MM.1S (cell line): ENCODE results near the gene ANKRD24.

ENCODE experiments used
- EZH2phosphoT487 ChIP-seq: fragments of 300-600 bp; sonication (generic); IDR thresholded peaks from 2 replicates; pipeline ENCODE4 v1.6.1; 2018; ENCODE audit warnings: antibody characterized with exemption, low read length
- TF ChIP-seq, protein P1 (sequence below): fragments of 300-600 bp; sonication (generic); IDR thresholded peaks from 2 replicates; pipeline ENCODE4 v1.5.1; 2016; ENCODE audit warnings: antibody characterized with exemption, low read length, mixed read lengths

- TF ChIP-seq, protein P1, sequence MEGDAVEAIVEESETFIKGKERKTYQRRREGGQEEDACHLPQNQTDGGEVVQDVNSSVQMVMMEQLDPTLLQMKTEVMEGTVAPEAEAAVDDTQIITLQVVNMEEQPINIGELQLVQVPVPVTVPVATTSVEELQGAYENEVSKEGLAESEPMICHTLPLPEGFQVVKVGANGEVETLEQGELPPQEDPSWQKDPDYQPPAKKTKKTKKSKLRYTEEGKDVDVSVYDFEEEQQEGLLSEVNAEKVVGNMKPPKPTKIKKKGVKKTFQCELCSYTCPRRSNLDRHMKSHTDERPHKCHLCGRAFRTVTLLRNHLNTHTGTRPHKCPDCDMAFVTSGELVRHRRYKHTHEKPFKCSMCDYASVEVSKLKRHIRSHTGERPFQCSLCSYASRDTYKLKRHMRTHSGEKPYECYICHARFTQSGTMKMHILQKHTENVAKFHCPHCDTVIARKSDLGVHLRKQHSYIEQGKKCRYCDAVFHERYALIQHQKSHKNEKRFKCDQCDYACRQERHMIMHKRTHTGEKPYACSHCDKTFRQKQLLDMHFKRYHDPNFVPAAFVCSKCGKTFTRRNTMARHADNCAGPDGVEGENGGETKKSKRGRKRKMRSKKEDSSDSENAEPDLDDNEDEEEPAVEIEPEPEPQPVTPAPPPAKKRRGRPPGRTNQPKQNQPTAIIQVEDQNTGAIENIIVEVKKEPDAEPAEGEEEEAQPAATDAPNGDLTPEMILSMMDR: no peak
- TF ChIP-seq EZH2phosphoT487: no peak
Observed at GRCh38 chr19:4260613-4261191, 78.2 kb downstream of the ANKRD24 start.
